K562 (cell line): Measurements from ENCODE around the gene KCNQ2. TPM values are rescaled to one million over a fixed set of nuclear protein-coding genes. Genes with fewer than 3 reads are reported as not detected.

ENCODE experiments used
- ATAC-seq: fragments of 200-7000 bp; cut with Tn5 transposase; 3 replicates; pipeline ENCODE4 v1.9.1; 2020; ENCODE audit warnings: moderate library complexity
- BruUV-seq: library from RNA; stranded (reverse); fragments of 400-500 nt; replicated peaks from 2 replicates; lab custom pipeline; 2021; lab: Mats Ljungman, UMichigan
- CTCF ChIA-PET: fragments of 300-600 bp; formaldehyde crosslinking; extraction: SDS; loops from one replicate; lab custom pipeline; 2021; ENCODE audit warnings: low intra/inter-chr PET ratio; lab: Yijun Ruan, JAX
- POLR2A ChIA-PET: fragments of 300-600, 350-650 bp; sonication (Branson Sonifier 250); formaldehyde crosslinking; extraction: SDS; loops from one replicate; lab custom pipeline; 2021; ENCODE audit warnings: antibody characterized with exemption, inconsistent platforms; lab: Yijun Ruan, JAX
- DNase-seq, 4 experiments: peaks; one replicate each; pipeline versions ENCODE4 v3.0.0 to v3.0.0-alpha.2; 2011 to 2018; ENCODE audit warnings: low spot score in 3 of 4, mixed read lengths in 3 of 4; ENCODE audit errors: extremely low read depth in 1 of 4
- FAIRE-seq: peaks from 2 replicates; lab custom pipeline; 2011; peaks lifted over from hg19 to GRCh38; lab: Jason Lieb, UNC
- H2AFZ ChIP-seq: 2 replicates; pipeline ENCODE4 v1.6.0; 2011; ENCODE audit warnings: low read depth, low read length, control low read depth, inconsistent platforms
- H3K27ac ChIP-seq: fragments of 200-600 bp; 3 replicates; pipeline ENCODE4 v1.8.0; 2011; ENCODE audit warnings: low read depth, mild to moderate bottlenecking, control low read depth, inconsistent platforms, low read length, moderate library complexity, mixed read lengths; ENCODE audit errors: extremely low read depth
- H3K27me3 ChIP-seq, 2 experiments: fragments of 300-600 bp in 1 of 2; 2 replicates in 1 of 2; 3 replicates in 1 of 2; pipeline versions ENCODE4 v1.6.0 to v1.8.0; 2011; ENCODE audit warnings: inconsistent platforms in 2 of 2, low read length in 2 of 2, mild to moderate bottlenecking in 1 of 2, mixed read lengths in 1 of 2, moderate library complexity in 1 of 2; ENCODE audit not compliant: control insufficient read depth in 2 of 2, insufficient read depth in 2 of 2
- H3K36me3 ChIP-seq: fragments of 300-600 bp; 3 replicates; pipeline ENCODE4 v1.8.0; 2011; ENCODE audit warnings: mild to moderate bottlenecking, low read length, inconsistent platforms; ENCODE audit not compliant: control insufficient read depth, insufficient read depth
- H3K4me1 ChIP-seq, 2 experiments: fragments of 200-600 bp in 1 of 2; replicated peaks in 1 of 2; 2 replicates in 1 of 2; 3 replicates in 1 of 2; pipeline versions ENCODE4 v1.5.1 to v1.8.0; 2011; ENCODE audit warnings: inconsistent platforms in 2 of 2, low read length in 2 of 2, mild to moderate bottlenecking in 1 of 2, mixed read lengths in 1 of 2, moderate library complexity in 1 of 2; ENCODE audit not compliant: control insufficient read depth in 2 of 2, insufficient read depth in 2 of 2
- H3K4me2 ChIP-seq: 2 replicates; pipeline ENCODE4 v1.6.1; 2011; ENCODE audit warnings: low read length, control low read depth, inconsistent platforms, mixed read lengths; ENCODE audit not compliant: insufficient read depth
- H3K4me3 ChIP-seq: fragments of 200-600 bp; sonication (generic), shearing (Covaris generic); 2 replicates; pipeline ENCODE4 v1.5.1; 2016; ENCODE audit warnings: control low read depth, inconsistent platforms
- H3K79me2 ChIP-seq: fragments of 200-600 bp; 3 replicates; pipeline ENCODE4 v1.8.0; 2011; ENCODE audit warnings: low read length, inconsistent platforms; ENCODE audit not compliant: control insufficient read depth, insufficient read depth
- H3K9ac ChIP-seq, 2 experiments: 2 replicates each; pipeline versions ENCODE4 v1.6.0 to v1.6.1; 2011; ENCODE audit warnings: low read depth in 2 of 2, low read length in 2 of 2, control low read depth in 1 of 2, inconsistent platforms in 1 of 2, mild to moderate bottlenecking in 1 of 2, mixed read lengths in 1 of 2; ENCODE audit not compliant: insufficient read depth in 1 of 2
- H3K9me1 ChIP-seq: one replicate; pipeline ENCODE4 v1.6.0; 2011; ENCODE audit warnings: inconsistent platforms, mild to moderate bottlenecking, low read length, moderate library complexity; ENCODE audit not compliant: control insufficient read depth, insufficient read depth
- H3K9me3 ChIP-seq: replicated peaks from 2 replicates; pipeline ENCODE4 v1.5.1; 2011; ENCODE audit warnings: low read depth, low read length, inconsistent platforms; ENCODE audit not compliant: control insufficient read depth, insufficient read depth
- H4K20me1 ChIP-seq: replicated peaks from 2 replicates; pipeline ENCODE4 v1.6.1; 2011; ENCODE audit warnings: low read length, inconsistent platforms, mixed read lengths; ENCODE audit not compliant: control insufficient read depth, insufficient read depth
- DACH1 ChIP-seq: fragments of 450-650 bp; IDR thresholded peaks from 2 replicates; pipeline ENCODE4 v1.6.1; 2018; ENCODE audit not compliant: partially characterized antibody
- POLR2B ChIP-seq: fragments of 450-650 bp; IDR thresholded peaks from 2 replicates; pipeline ENCODE4 v1.6.1; 2018; ENCODE audit warnings: low read depth; ENCODE audit not compliant: partially characterized antibody
- RBBP5 ChIP-seq: fragments of 200-600 bp; sonication (generic); IDR thresholded peaks from 2 replicates; pipeline ENCODE4 v1.6.1; 2012; ENCODE audit warnings: borderline replicate concordance, mild to moderate bottlenecking, low read length, control low read depth, inconsistent platforms; ENCODE audit not compliant: insufficient read depth, poor library complexity, severe bottlenecking
- RBFOX2 ChIP-seq: fragments of 200-400 bp; formaldehyde crosslinking; IDR thresholded peaks from 2 replicates; pipeline ENCODE4 v1.6.1; 2017; ENCODE audit warnings: low read depth, mild to moderate bottlenecking, low read length, moderate library complexity
- STAG1 ChIP-seq: sonication (generic); formaldehyde crosslinking; IDR thresholded peaks from 2 replicates; pipeline ENCODE4 v1.5.0; 2020; ENCODE audit warnings: missing genetic modification reagents, borderline replicate concordance
- TAF1 ChIP-seq: IDR thresholded peaks from 2 replicates; pipeline ENCODE4 v1.6.1; 2011; ENCODE audit warnings: mild to moderate bottlenecking, low read length, moderate library complexity; ENCODE audit not compliant: insufficient read depth, control insufficient read depth, severe bottlenecking; ENCODE audit errors: extremely low read depth
- ZBTB9 ChIP-seq: fragments of 450-650 bp; formaldehyde crosslinking; IDR thresholded peaks from 2 replicates; pipeline ENCODE4 v1.4.0; 2020; ENCODE audit warnings: mild to moderate bottlenecking, moderate library complexity
- WGBS: fragments of 100-300 bp; shearing (Covaris generic); methylation state at CpG from one replicate; pipeline ENCODE4 v1.1.6; 2016; ENCODE audit warnings: low coverage, mixed read lengths; ENCODE audit not compliant: insufficient coverage; ENCODE audit errors: missing lambda C conversion rate; 5-methylcytosine and 5-hydroxymethylcytosine counted together
- in situ Hi-C: fragments of 300-500 bp; cut with MboI; formaldehyde crosslinking; loops from 4 replicates; pipeline ENCODE4 v1.15.0; 2018; ENCODE audit warnings: inconsistent platforms, mixed read lengths
- intact Hi-C: fragments of 100-400 bp; cut with micrococcal nuclease; formaldehyde crosslinking; loops from 2 replicates; pipeline ENCODE4 v1.14.2; 2022
- polyA plus RNA-seq, 8 experiments: library from polyadenylated mRNA; depleted of rRNA in 4 of 8; stranded (reverse) in 5 of 8; unstranded in 3 of 8; fragments of >200 nt; fragmentation: Nextera tagmentation in 2 of 8; fragmentation: Illumina TruSeq in 1 of 8; extraction: Ambion mirVana in 2 of 8; extraction: Trizol in 1 of 8; gene quantifications; 2 replicates each; pipeline versions ENCODE4 v1.2.1 to v1.2.3, GENCODE V29; 2011 to 2014; ENCODE audit warnings: inconsistent platforms in 1 of 8, missing spikeins in 1 of 8
- total RNA-seq, 7 experiments: library from RNA; depleted of rRNA in 6 of 7; stranded (reverse); fragments of >200 nt in 6 of 7; fragmentation: Illumina TruSeq in 2 of 7; extraction: Trizol in 2 of 7; gene quantifications; 2 replicates each; pipeline versions ENCODE4 v1.2.1 to v1.2.3, GENCODE V29; 2011 to 2021; ENCODE audit warnings: low replicate concordance in 1 of 7

Gene KCNQ2
- total and polyA plus RNA-seq, 9 of the 15 experiments (the other 6 are each of a cell fraction or from before 2014, with no cell fraction given), result 0.13 to 0.16 TPM; not detected in 7

- no peak overlapping the region for H3K4me2 ChIP-seq
- no peaks in the 10 kb centered on the region for H3K9me3 ChIP-seq
- FAIRE-seq (no peak), DNase-seq (no peak), ATAC-seq (no peak)
- BruUV-seq, result no TSS peak
- peaks cover 0 to 32% of the 10 kb centered on the region in 2 experiments; a peak in 2 of 5 replicates for H3K4me1 ChIP-seq
- H3K9ac ChIP-seq, result no peak overlapping the region
- ChIA-PET CTCF (no interaction called here), POLR2A (no interaction called here)
- H2AFZ ChIP-seq, result no peak overlapping the region
- no peak overlapping the region for H3K27ac ChIP-seq
- TF ChIP-seq DACH1 (no peak), TAF1 (no peak), RBFOX2 (no peak), POLR2B (no peak), STAG1 (no peak), ZBTB9 (CRISPR knock-in tag) (no peak), RBBP5 (no peak)
- WGBS, result 3% methylated on average over 17 of the region's 17 CpGs
- peaks cover 15 to 26% of the 10 kb centered on the region in 2 experiments; a peak in 4 of 5 replicates for H3K27me3 ChIP-seq
- intact Hi-C loops, result no loop called here
- H3K79me2 ChIP-seq, result no peaks in the 10 kb centered on the region
- peaks cover 8% of the 10 kb centered on the region; the same call in 1 of the 2 replicates for H4K20me1 ChIP-seq
- no peaks in the 10 kb centered on the region for H3K9me1 ChIP-seq
- no peaks in the 10 kb centered on the region for H3K36me3 ChIP-seq
- H3K4me3 ChIP-seq, result no peak overlapping the region
- in situ Hi-C loops, result no loop called here
Measured at GRCh38 chr20:63486300-63486855, 13.9 kb upstream of the KCNQ2 start.
